MM.1S (cell line): ENCODE data around the gene OR2Z1.
A peak's percentile ranks its signal among the peaks of the same experiment; 100 is the strongest.

Source experiments
- DNase-seq: peaks from one replicate; pipeline ENCODE4 v3.0.0-alpha.2; 2015
- H2AFZ ChIP-seq: fragments of 300-600 bp; sonication (generic); 2 replicates; pipeline ENCODE4 v1.6.0; 2016; ENCODE audit warnings: antibody characterized with exemption, low read length
- H3F3A ChIP-seq: fragments of 300-600 bp; sonication (generic); 2 replicates; pipeline ENCODE4 v1.6.1; 2016; ENCODE audit warnings: mild to moderate bottlenecking, antibody characterized with exemption, low read length, moderate library complexity, mixed read lengths; ENCODE audit not compliant: insufficient read depth
- H3K27ac ChIP-seq: fragments of 300-600 bp; sonication (generic); 2 replicates; pipeline ENCODE4 v1.5.1; 2016; ENCODE audit warnings: mild to moderate bottlenecking, low read length
- H3K27me3 ChIP-seq: fragments of 300-600 bp; sonication (generic); replicated peaks from 2 replicates; pipeline ENCODE4 v1.6.0; 2016; ENCODE audit warnings: low read length; ENCODE audit not compliant: insufficient read depth
- H3K36me3 ChIP-seq: fragments of 300-600 bp; sonication (generic); replicated peaks from 2 replicates; pipeline ENCODE4 v1.6.1; 2016; ENCODE audit warnings: mild to moderate bottlenecking, low read length, mixed read lengths; ENCODE audit not compliant: insufficient read depth
- H3K4me1 ChIP-seq: fragments of 300-600 bp; sonication (generic); 2 replicates; pipeline ENCODE4 v1.6.1; 2016; ENCODE audit warnings: low read length, mixed read lengths
- H3K4me2 ChIP-seq: fragments of 300-600 bp; sonication (generic); 2 replicates; pipeline ENCODE4 v1.6.0; 2016; ENCODE audit warnings: low read depth, low read length
- H3K4me3 ChIP-seq: fragments of 300-600 bp; sonication (generic); 2 replicates; pipeline ENCODE4 v1.5.1; 2016; ENCODE audit warnings: low read length, mixed read lengths
- H3K79me2 ChIP-seq: fragments of 300-600 bp; sonication (generic); 2 replicates; pipeline ENCODE4 v1.6.1; 2016; ENCODE audit warnings: mixed run types, low read length, mixed read lengths
- H3K9ac ChIP-seq: fragments of 300-600 bp; sonication (generic); 2 replicates; pipeline ENCODE4 v1.6.1; 2016; ENCODE audit warnings: low read length, mixed read lengths
- H3K9me2 ChIP-seq: fragments of 300-600 bp; sonication (generic); replicated peaks from 2 replicates; pipeline ENCODE4 v1.6.1; 2016; ENCODE audit warnings: mild to moderate bottlenecking, low read length, mixed read lengths; ENCODE audit not compliant: insufficient read depth
- H3K9me3 ChIP-seq: fragments of 300-600 bp; sonication (generic); replicated peaks from 2 replicates; pipeline ENCODE4 v1.6.1; 2016; ENCODE audit warnings: mild to moderate bottlenecking, low read length, mixed read lengths; ENCODE audit not compliant: insufficient read depth
- H4K20me1 ChIP-seq: fragments of 300-600 bp; sonication (generic); 2 replicates; pipeline ENCODE4 v1.6.1; 2016; ENCODE audit warnings: mild to moderate bottlenecking, low read length, moderate library complexity, mixed read lengths; ENCODE audit not compliant: insufficient read depth
- EZH2 ChIP-seq: fragments of 300-600 bp; sonication (generic); optimal IDR thresholded peaks from 2 replicates; pipeline ENCODE3; 2017; ENCODE audit warnings: low read depth, mild to moderate bottlenecking, antibody characterized with exemption, low read length, mixed read lengths
- EZH2phosphoT487 ChIP-seq: fragments of 300-600 bp; sonication (generic); IDR thresholded peaks from 2 replicates; pipeline ENCODE4 v1.6.1; 2018; ENCODE audit warnings: antibody characterized with exemption, low read length
- TF ChIP-seq, protein P1 (sequence below): fragments of 300-600 bp; sonication (generic); IDR thresholded peaks from 2 replicates; pipeline ENCODE4 v1.5.1; 2016; ENCODE audit warnings: antibody characterized with exemption, low read length, mixed read lengths

The OR2Z1 gene

GRCh38 chr19:8721334-8721733 lies at the start of gene OR2Z1:
TSS of gene OR2Z1 (plus strand) at chr19:8721634. CDS start at chr19:8731029, 9,395 bp downstream.
- Histone ChIP-seq H3K9me2 (no peaks in the 10 kb centered on the region), H3K36me3 (no peaks in the 10 kb centered on the region), H3F3A (no peaks in the 10 kb centered on the region), H3K27ac (no peak within 1 kb of the TSS), H3K9ac (no peak within 1 kb of the TSS), H3K9me3 (no peaks in the 10 kb centered on the region), H3K27me3 (peaks cover 24% of the 10 kb centered on the region), H2AFZ (no peak within 1 kb of the TSS), H3K4me2 (no peak within 1 kb of the TSS), H3K4me1 (no peaks in the 10 kb centered on the region), H4K20me1 (no peaks in the 10 kb centered on the region), H3K79me2 (no peaks in the 10 kb centered on the region), H3K4me3 (no peak within 1 kb of the TSS)
- no peak for DNase-seq
- TF ChIP-seq EZH2phosphoT487 (no peak), EZH2 (no peak)
- TF ChIP-seq, protein P1, sequence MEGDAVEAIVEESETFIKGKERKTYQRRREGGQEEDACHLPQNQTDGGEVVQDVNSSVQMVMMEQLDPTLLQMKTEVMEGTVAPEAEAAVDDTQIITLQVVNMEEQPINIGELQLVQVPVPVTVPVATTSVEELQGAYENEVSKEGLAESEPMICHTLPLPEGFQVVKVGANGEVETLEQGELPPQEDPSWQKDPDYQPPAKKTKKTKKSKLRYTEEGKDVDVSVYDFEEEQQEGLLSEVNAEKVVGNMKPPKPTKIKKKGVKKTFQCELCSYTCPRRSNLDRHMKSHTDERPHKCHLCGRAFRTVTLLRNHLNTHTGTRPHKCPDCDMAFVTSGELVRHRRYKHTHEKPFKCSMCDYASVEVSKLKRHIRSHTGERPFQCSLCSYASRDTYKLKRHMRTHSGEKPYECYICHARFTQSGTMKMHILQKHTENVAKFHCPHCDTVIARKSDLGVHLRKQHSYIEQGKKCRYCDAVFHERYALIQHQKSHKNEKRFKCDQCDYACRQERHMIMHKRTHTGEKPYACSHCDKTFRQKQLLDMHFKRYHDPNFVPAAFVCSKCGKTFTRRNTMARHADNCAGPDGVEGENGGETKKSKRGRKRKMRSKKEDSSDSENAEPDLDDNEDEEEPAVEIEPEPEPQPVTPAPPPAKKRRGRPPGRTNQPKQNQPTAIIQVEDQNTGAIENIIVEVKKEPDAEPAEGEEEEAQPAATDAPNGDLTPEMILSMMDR, result no peak

- Histone ChIP-seq H3F3A (no peaks in the 10 kb centered on the region), H3K9me2 (no peaks in the 10 kb centered on the region), H3K9ac (no peak overlapping the region), H3K4me2 (no peak overlapping the region), H3K27ac (no peak overlapping the region; the same call in 1 of the 2 replicates), H3K79me2 (no peaks in the 10 kb centered on the region), H3K4me3 (no peak overlapping the region), H3K4me1 (no peaks in the 10 kb centered on the region), H4K20me1 (no peaks in the 10 kb centered on the region), H2AFZ (no peak overlapping the region), H3K9me3 (no peaks in the 10 kb centered on the region), H3K27me3 (peaks cover 33% of the 10 kb centered on the region), H3K36me3 (no peaks in the 10 kb centered on the region)
- no peak for TF ChIP-seq EZH2
- TF ChIP-seq, protein P1, result no peak
- TF ChIP-seq EZH2phosphoT487, result no peak
- peak; percentile 48 for DNase-seq
Measured at GRCh38 chr19:8673276-8673891, 48.0 kb upstream of the OR2Z1 start.

GRCh38 chr19:8675066-8675465 lies 46.4 kb upstream of the OR2Z1 start:
- Histone ChIP-seq H3K27ac (no peak overlapping the region), H3F3A (no peaks in the 10 kb centered on the region), H3K9me3 (no peaks in the 10 kb centered on the region), H3K79me2 (no peaks in the 10 kb centered on the region), H3K9me2 (no peaks in the 10 kb centered on the region), H3K4me1 (no peaks in the 10 kb centered on the region), H3K4me2 (no peak overlapping the region), H3K9ac (no peak overlapping the region), H3K36me3 (no peaks in the 10 kb centered on the region), H4K20me1 (no peaks in the 10 kb centered on the region), H3K27me3 (peaks cover 18% of the 10 kb centered on the region; the same call in 1 of the 2 replicates), H3K4me3 (no peak overlapping the region), H2AFZ (no peak overlapping the region)
- no peak for DNase-seq
- TF ChIP-seq, protein P1, result no peak
- TF ChIP-seq EZH2phosphoT487 (no peak), EZH2 (no peak)
